KBM-7 (cell line): Measurements from ENCODE around the gene RPE.

Experiments
- DNase-seq: peaks from one replicate; pipeline ENCODE4 v3.0.0-alpha.2; 2015
- in situ Hi-C: fragments of 300-500 bp; cut with MboI; formaldehyde crosslinking; loops from 2 replicates; pipeline ENCODE4 v1.14.3; 2020; ENCODE audit warnings: low sequenced_read_pairs, low pct_unique_long_range_greater_than_20kb, mixed read lengths

Gene RPE

DNA sequence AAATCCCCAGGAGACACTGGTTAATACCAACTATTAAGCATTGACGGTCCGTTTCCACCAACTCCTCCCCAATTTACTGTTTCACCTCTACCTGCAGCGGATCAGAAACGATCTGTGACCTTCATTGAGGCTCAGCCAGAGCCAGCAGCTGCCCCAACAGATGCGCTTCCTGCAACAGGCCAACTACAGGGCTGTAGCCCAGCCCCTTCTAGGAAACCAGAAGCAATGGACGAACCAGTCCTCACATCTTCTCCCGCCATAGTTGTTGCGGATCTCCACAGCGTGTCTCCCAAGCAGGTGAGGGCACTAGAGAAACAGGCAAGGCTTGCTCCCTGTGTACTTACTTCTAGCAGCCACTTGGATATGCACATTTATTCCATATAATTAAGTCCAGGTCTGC, 8.5 kb upstream of the RPE start:
- in situ Hi-C loops, result loop anchor here (25.0 kb wide), 1 partner anchor 193 kb away; no protein-coding TSS in a partner anchor
- DNase-seq, result no peak

DNA sequence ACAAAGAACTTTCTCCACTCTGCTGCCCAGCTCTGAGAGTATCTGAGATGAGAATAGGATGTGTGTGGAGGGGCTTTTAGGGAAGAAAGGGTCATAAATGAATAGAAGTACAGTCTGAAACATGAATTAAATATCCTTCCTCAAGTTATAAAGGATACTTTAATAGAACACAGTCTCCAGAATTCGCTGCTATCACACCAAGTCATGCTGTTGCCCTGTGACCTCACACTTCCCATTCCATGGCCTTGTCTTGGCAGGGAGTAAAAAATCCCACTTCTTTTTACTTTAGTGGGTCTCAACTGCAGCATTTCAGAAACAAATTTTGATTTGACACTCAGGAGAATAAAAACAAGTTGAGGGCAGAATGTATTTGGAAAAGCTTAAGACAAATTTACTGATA, 3.8 kb upstream of the RPE start:
- in situ Hi-C loops, result loop anchor here (25.0 kb wide), 1 partner anchor 189 kb away; no protein-coding TSS in a partner anchor
- no peak for DNase-seq

DNA sequence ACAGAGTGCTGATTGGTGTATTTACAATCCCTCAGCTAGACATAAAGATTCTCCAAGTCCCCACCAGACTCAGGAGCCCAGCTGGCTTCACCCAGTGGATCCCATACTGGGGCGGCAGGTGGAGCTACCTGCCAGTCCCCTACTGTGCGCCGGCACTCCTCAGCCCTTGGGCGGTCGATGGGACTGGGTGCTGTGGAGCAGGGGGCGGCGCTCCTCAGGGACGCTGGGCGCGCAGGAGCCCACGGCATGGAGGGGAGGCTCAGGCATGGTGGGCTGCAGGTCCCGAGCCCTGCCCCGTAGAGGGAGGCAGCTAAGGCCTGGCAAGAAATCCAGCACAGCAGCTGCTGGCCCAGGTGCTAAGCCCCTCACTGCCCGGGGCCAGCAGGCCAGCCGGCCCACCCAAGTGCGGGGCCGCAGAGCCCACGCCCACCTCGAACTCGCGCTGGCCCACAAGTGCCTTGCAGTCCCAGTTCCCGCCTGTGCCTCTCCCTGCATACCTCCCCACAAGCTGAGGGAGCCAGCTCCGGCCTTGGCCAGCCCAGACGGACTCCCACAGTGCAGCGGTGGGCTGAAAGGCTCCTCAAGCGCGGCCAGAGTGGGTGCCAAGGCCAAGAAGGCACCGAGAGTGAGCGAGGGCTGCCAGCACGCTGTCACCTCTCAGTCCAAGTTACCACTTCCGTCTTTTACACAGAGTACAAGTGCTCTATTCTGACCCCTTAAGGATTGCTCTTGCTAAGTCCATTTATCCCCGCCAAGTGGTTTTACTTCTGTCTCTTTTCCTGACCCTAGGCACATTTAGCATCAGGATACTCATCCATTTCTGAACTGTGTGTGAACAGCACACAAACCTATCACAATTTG, 1.7 kb upstream of the RPE start:
- in situ Hi-C loops, result no loop called here
- no peak for DNase-seq

DNA sequence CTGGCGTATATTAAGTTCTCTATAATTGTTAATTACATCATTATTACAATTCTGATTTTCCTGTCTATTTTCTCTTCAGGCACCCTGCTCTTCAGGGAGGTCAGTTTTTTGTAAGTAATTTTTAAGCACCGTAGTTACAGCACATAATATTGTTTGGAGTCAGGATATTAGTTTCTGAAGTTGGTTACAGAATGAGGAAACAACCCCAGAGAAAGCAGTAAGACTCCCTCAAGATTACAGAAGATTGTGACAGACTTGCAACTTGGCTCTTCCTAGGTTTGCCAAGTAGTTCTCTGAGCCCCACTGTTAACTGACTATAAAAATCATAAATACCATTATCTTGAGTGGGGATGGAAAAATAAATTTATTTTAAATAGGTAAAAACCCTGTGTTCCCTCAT, 921 bp downstream of the RPE start:
- in situ Hi-C loops, result no loop called here
- peak; percentile 30 for DNase-seq

DNA sequence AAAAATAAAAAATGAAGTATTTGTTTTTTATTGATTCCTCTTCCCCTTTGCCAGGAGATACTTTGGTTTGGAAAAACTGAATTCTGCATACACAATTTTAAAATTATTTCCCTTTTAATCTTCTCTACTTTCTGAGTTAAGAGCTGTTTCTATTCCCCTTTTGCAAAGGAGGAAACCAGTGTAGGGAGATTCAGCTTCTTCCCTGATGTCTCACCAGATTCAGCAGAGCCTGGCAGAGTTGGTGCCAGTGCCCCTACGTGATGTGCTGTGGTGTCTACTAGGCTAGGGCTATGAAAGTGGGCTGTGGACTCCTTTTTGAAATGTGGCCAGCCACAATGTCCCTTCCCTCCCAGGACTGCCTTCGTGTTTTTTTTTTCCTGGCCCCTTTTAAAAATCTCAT, 2.4 kb downstream of the RPE start:
- in situ Hi-C loops, result no loop called here
- no peak for DNase-seq

DNA sequence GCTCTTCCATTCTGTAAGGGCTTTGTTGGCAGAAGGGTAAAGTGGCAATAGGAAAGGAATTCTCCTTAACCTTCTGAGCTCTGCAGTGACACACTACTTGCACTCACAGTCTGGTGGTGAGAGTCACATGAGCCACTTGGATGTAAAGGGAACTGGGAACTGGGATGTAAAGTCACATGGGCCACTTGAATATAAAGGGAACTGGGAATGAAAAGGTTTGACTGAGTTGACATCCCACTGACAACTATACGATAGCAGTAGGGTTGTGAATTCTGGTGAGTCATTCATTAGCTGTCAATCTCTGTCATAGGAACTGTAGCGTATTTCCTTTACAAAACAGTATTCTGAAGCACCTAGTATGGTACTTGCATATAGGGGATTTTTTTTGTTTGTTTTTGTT, 5.5 kb downstream of the RPE start:
- DNase-seq, result no peak
- in situ Hi-C loops, result no loop called here

DNA sequence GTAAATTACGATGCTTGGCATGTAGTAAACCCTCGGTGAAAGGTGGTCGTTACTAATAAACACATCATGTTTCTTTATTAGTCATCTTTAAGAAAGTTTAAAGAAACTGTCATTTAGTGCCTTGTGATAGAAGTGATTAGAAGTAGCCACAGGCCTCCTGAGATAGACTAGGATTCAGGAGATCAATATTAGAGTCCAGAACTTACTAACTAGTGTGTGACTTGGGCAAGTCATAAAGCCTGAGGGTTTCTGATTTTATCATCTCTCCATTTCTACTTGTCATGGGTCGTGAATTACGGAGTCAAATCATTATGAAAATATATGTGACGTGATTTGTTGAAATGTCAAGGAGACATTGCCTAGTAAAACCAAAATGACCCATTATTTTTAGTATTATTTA, 6.7 kb downstream of the RPE start:
- in situ Hi-C loops, result no loop called here
- DNase-seq, result no peak

DNA sequence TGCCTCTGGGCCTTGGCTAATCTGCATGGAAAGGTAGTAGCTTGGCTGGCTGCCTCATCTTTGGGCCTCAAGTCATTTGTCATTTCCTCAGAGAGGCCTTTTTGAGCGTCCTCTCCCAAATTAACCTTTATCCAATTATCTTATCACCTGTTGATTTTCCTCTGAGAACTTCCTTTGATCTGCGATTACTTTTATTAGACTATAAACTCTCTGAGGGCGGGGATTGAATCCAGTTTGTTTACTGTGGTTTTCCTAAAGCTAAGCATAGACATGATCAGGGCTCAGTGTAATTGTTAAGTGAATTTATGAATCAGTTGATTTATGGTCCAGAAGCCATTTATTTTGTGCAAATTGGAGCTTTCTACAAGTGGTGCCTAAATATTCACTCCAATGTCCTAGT, 7.5 kb downstream of the RPE start:
- no peak for DNase-seq
- in situ Hi-C loops, result no loop called here

DNA sequence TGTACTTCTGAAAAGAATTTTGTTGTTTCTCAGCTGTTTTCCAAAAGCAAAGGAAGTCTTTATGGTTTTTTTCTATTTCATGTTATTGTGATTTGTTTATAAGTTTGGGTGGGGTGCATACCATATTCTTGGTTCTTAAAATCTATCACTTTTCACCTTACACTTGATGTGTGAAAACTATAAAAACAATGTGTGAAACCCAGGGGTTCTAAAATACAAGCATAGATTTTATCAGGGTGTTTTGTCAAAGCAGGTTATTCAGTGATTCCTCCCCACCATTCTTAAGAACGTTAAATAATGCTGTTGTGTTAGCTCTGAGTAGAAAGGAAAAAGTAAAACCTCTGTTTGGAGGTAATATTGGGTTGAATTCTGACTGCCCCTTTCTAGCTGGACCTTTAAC, 17.7 kb downstream of the RPE start:
- DNase-seq, result no peak
- in situ Hi-C loops, result no loop called here

DNA sequence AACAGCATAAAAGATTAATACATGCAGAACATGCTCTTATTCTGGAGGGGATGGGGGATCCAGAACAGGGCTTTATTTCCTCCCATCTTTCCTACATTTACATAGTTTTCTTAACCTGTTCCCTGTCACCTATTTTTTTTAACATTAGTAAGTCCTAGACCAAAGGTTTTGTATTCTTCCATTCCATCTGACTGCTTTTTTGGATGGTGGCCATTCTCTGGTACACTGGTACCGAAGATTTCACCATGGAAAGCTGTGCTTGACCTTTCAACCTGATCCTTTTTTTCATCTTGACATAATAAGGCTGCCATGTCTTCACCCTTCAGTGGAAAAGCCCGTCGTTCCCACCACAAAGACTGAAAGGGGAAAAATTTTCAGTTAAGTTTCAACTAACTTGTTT, 20.4 kb downstream of the RPE start:
- in situ Hi-C loops, result no loop called here
- no peak for DNase-seq

DNA sequence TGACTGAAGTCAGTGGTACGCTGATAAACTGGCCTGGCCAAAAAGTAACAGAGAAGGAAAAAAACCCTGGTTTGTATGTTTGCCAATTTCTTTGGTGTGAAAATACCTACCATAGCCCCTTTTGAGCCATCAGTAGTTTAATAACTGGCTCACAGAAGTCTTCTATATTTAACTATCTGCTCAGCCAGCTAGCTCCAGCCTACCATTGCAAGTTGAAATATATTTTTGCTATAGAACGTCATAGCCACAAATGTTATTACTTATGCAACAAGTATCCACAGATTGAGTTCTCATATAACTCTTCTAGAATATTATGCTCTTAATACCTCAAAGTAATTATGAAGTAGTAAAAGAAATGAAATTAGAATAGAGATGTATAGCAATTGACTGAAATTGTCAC, 25.2 kb downstream of the RPE start:
- DNase-seq, result no peak
- in situ Hi-C loops, result no loop called here

DNA sequence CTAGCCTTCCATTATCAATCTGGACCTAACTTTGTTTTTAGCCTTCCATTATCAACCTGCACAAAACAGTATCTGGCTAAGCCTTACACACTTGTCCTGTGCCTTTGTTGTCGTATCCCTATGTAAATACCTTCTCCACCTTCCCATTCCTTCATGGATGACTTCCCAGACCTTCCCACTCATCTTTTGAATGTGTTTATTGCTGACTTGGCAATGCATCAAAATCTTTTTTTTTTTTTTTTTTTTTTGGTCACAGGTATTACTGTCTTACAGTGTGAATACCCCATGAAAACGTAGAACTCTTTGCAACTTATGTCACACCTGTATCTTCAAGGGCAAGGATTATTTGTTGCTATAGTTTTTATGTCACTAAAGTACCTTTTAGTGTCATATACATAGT, 25.7 kb downstream of the RPE start:
- in situ Hi-C loops, result no loop called here
- no peak for DNase-seq

DNA sequence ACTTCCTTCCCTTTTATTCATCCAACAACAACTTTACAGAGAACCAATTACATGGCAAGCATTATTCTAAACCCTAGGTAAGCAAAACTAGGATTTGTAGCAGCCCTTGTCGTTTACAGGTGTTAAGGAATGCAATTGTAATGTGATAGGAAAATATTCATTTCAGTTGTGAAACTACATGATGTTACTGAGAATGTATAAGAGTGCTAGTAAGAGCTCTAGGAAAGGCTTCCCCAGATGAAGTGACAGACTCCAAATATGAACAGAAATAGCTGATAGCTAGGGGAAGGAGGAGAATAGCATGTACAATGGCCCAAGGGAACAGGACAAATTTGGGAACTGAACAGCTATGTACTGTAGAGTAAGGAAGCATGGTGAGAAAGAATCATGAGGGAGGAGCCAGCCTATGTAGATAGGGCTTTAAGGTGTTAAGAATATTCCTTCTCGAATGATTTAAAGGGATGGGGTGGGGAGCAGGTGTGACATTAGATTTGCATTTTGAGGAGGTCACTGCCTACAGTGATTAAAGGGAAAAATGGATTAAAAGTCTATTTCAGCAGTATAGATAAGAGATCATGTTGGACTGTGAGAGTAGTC, 31.7 kb downstream of the RPE start:
- no peak for DNase-seq
- in situ Hi-C loops, result no loop called here

DNA sequence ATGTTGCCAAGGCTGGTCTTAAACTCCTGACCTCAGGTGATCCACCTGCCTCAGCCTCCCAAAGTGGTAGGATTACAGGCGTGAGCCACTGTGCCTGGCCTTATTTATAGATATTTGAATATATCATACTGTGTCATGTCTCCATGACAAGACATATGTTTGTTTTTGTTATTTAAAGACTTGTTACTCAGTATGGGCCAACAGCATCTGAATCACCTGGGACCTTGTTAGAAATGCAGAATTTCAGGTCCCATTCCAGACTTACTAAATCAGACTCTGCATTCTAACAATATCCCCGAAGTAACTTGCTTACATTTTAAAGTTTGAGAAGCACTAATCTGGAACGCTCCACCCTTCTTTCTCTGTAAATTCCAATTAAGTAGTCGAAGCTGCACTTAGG, 33.2 kb downstream of the RPE start:
- in situ Hi-C loops, result no loop called here
- DNase-seq, result no peak

DNA sequence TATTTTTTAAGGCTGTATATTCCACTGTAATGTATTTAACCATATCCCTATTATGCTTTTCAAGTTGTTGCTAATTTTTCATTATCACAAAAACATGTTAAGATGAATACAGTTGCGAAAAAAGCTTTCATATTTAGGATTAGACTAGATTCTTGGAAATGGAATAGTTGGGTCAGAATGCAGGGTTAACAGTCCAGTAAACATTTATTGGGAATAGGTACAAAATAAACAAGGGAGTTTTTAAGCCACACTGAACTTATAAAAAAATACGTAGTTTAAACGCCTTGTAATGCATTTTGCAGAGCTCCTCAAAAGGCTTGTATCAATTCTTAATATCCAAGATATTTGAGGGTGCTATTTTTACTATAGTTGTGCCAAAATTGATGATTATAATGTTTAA, 35.6 kb downstream of the RPE start:
- DNase-seq, result no peak
- in situ Hi-C loops, result no loop called here

DNA sequence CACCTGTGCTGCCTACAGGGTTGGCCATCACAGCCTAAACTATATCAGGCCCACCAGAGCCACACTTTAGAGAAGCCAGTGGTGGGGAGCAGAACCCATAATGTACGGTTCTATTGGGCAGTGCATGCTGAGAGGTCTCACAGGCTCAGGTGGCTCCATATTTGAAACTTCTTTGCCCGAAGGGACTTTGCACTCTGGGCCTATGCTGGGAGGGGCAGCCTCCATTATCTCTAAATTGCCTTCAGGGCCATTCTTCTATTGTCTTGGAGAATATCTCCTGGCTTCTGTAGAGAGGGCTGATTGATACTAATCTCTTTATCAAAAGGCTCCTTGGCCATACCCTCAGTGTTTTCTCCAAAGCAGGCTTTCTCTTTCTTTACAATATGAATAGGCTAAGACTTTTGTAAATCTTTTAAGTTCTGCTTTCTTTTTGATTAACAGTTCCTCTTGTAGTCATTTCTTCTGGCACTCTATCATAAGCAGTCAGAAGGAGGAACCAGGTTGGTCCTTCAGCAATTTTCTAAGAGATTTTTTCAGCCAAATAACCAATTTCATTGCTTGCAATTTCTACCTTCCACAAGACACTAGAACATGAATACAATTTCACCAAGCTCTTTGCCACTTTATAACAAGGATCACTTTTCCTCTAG, 44.5 kb downstream of the RPE start:
- in situ Hi-C loops, result no loop called here
- no peak for DNase-seq

DNA sequence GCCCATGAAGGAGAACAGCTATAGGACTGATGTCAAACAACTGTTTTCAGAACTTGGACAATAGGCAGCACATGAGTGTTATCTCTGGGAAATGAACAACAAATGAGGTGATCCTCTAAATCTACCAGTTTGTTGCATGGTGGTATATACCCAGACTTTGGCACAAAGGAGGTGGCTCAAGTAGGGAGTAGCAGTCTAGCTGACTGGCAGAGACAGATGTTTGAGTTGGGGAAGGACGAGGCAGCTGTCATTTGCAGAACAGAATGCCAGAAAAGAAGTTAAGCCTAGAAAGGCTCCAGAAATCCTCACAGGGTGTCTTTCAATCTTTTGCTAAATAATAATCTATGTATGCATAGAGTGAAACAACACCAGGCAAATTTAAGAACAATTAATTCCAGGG, 47.4 kb downstream of the RPE start:
- DNase-seq, result no peak
- in situ Hi-C loops, result no loop called here

DNA sequence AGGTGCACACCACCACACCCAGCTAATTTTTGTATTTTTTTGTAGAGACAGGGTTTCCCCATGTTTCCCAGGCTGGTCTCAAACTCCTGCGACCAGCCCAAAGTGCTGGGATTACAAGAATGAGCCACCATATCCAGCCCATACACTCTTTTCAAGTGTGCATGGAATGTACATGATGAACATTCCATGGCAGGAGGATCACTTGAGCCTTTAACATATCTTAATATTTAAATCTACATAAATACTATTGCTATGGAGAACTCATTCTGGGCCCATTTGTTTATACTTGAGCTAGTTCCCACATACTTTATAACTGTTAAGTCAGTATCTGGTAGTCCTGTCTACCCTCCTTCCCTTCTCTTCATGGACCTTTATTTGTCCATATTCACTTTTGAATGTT, 48.4 kb downstream of the RPE start:
- in situ Hi-C loops, result no loop called here
- no peak for DNase-seq

DNA sequence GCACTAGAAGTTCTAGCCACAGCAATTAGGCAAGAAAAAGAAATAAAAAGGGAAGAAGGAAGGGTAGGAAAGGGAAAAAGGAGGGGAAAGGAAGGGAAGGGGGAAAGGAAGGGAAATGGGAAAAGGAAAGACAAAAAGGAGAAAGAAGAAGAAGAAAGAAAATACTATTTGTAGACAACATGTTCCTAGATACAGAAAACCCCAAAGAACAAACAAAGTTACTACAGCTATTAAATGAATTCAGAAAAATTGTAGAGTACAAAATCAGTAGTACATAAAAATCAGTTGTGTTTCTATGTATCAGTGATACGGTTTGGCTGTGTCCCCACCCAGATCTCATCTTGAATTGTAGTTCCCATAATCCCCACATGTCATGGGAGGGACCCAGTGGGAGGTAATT, 52.3 kb downstream of the RPE start:
- no peak for DNase-seq
- in situ Hi-C loops, result no loop called here

DNA sequence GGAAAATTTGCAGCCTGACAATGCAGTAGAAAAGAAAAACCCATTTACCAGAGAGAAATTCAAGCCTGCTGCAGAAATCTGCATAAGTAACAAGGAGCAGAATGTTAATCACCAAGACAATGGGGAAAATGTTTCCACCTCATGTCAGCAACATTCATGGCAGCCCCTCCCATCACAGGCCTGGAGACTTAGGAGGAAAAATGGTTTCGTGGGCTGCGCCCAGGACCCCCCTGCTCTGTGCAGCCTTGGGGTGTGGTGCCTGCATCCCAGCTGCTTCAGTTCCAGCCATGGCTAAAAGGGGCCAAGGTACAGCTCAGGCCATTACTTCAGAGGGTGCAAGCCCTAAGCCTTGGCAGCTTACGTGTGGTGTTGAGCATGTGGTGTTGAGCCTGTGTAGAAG, 53.4 kb downstream of the RPE start:
- in situ Hi-C loops, result no loop called here
- DNase-seq, result no peak

DNA sequence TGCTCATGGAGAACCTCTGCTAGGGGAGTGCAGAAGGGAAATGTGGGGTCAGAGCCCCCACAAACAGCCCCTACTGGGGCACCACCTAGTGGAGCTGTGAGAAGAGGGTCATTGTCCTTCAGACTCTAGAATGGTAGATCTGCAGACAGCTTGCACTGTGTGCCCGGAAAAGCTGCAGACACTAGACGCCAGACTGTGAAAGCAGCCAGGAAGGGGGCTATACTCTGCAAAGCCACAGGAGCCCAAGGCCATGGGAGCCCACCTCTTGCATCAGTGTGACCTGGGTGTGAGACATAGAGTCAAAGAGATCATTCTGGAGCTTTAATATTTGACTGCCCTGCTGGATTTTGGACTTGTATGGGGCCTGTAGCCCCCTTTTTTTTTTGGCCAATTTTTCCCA, 60.9 kb downstream of the RPE start:
- in situ Hi-C loops, result no loop called here
- no peak for DNase-seq
